OCI-LY3 (cell line): ENCODE data around the gene KRT8.

Experiments used
- EZH2phosphoT487 ChIP-seq: fragments of 200-600 bp; shearing (Covaris generic); IDR thresholded peaks from 2 replicates; pipeline ENCODE4 v1.6.1; 2018; ENCODE audit warnings: antibody characterized with exemption, mixed run types, low read depth
- TF ChIP-seq, protein P1 (sequence below): fragments of 200-600, 300-600 bp; sonication (generic); IDR thresholded peaks from 2 replicates; pipeline ENCODE4 v1.5.1; 2014; ENCODE audit warnings: antibody characterized with exemption, low read length, low read depth

DNA sequence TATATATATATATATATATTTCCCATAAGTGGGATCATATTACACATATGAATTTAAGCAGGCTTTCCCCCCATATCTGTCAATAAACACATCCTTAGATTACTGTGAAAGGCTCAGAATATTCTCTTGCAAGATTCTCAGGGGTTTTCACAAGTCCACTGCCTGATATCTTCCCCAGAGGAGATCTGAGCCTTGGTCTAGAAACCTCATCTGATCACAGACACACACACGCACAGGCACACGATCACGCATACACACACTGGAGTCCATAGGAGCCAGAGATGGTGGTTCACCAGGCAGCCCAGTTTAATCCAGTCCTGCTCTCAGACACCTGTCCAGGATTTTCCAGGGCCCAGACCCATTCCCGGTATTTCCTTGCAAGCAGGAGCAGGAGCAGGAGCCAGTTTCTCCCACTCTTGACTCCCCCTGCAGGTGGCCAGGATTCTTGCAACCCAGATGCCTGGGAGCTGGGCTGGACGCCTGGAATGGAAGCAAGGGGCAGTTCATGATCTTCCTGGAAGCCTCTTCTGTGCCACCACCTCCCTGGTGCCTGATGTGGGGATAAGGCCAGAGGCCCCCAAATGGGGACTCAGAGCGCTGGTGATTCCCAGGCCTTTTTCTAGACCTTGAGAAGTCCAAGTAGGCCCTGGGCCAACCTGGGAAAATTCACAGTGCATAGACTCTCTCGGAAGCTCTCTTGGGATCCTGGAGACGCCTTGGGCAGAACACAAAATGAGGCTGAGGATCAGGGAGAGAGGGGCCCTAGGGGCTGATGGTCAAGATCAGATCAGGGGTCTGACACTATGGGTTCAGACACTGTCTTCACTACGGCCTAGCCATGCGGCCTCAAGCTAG is 39.6 kb downstream of the KRT8 start:
- TF ChIP-seq, protein P1, sequence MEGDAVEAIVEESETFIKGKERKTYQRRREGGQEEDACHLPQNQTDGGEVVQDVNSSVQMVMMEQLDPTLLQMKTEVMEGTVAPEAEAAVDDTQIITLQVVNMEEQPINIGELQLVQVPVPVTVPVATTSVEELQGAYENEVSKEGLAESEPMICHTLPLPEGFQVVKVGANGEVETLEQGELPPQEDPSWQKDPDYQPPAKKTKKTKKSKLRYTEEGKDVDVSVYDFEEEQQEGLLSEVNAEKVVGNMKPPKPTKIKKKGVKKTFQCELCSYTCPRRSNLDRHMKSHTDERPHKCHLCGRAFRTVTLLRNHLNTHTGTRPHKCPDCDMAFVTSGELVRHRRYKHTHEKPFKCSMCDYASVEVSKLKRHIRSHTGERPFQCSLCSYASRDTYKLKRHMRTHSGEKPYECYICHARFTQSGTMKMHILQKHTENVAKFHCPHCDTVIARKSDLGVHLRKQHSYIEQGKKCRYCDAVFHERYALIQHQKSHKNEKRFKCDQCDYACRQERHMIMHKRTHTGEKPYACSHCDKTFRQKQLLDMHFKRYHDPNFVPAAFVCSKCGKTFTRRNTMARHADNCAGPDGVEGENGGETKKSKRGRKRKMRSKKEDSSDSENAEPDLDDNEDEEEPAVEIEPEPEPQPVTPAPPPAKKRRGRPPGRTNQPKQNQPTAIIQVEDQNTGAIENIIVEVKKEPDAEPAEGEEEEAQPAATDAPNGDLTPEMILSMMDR = peak; percentile 62
- no peak for TF ChIP-seq EZH2phosphoT487
